Hepatocyte (in vitro differentiated cells): ENCODE results near the gene PACRG. TPM values are rescaled to one million over a fixed set of nuclear protein-coding genes. Genes with fewer than 3 reads are reported as not detected.

Experiments used
- DNase-seq: peaks from one replicate; pipeline ENCODE4 v3.0.0-alpha.2; 2016; ENCODE audit warnings: low spot score
- H2AFZ ChIP-seq: fragments of 200-600 bp; sonication (generic); 2 replicates; pipeline ENCODE4 v1.6.0; 2016; ENCODE audit warnings: antibody characterized with exemption, mild to moderate bottlenecking
- H3K27ac ChIP-seq: fragments of 200-600 bp; sonication (generic); 2 replicates; pipeline ENCODE4 v1.5.1; 2016; ENCODE audit warnings: mild to moderate bottlenecking
- H3K27me3 ChIP-seq: fragments of 200-600 bp; sonication (generic); 2 replicates; pipeline ENCODE4 v1.6.1; 2016
- H3K36me3 ChIP-seq: fragments of 200-600 bp; sonication (generic); replicated peaks from 2 replicates; pipeline ENCODE4 v1.5.1; 2016; ENCODE audit warnings: low read depth; ENCODE audit not compliant: insufficient read depth
- H3K4me1 ChIP-seq: fragments of 200-600 bp; sonication (generic); 2 replicates; pipeline ENCODE4 v1.5.1; 2016; ENCODE audit warnings: mild to moderate bottlenecking, moderate library complexity; ENCODE audit not compliant: insufficient read depth
- H3K4me2 ChIP-seq: fragments of 200-600 bp; sonication (generic); 2 replicates; pipeline ENCODE4 v1.6.0; 2016
- H3K4me3 ChIP-seq: fragments of 200-600 bp; sonication (generic); 2 replicates; pipeline ENCODE4 v1.5.1; 2016; ENCODE audit warnings: mild to moderate bottlenecking
- H3K79me2 ChIP-seq: fragments of 200-600 bp; sonication (generic); 2 replicates; pipeline ENCODE4 v1.6.0; 2017; ENCODE audit warnings: mild to moderate bottlenecking
- H3K9me2 ChIP-seq: fragments of 200-600 bp; sonication (generic); replicated peaks from 2 replicates; pipeline ENCODE4 v1.6.0; 2017; ENCODE audit warnings: mild to moderate bottlenecking; ENCODE audit not compliant: insufficient read depth
- H3K9me3 ChIP-seq: fragments of 200-600 bp; sonication (generic); 2 replicates; pipeline ENCODE4 v1.5.1; 2016; ENCODE audit warnings: low read depth, mild to moderate bottlenecking
- H4K20me1 ChIP-seq: fragments of 200-600 bp; sonication (generic); 2 replicates; pipeline ENCODE4 v1.6.0; 2016; ENCODE audit warnings: mild to moderate bottlenecking; ENCODE audit not compliant: insufficient read depth, poor library complexity, severe bottlenecking
- CTCF ChIP-seq: fragments of 200-600 bp; sonication (generic); IDR thresholded peaks from 2 replicates; pipeline ENCODE4 v1.5.1; 2016; ENCODE audit warnings: antibody characterized with exemption, mild to moderate bottlenecking; ENCODE audit not compliant: poor library complexity
- EZH2 ChIP-seq: fragments of 200-600 bp; sonication (generic); IDR thresholded peaks from 2 replicates; pipeline ENCODE4 v1.6.1; 2016; ENCODE audit warnings: antibody characterized with exemption, mild to moderate bottlenecking, borderline replicate concordance
- EZH2phosphoT487 ChIP-seq: fragments of 200-600 bp; sonication (generic); IDR thresholded peaks from one replicate; pipeline ENCODE4 v1.6.1; 2018; ENCODE audit warnings: antibody characterized with exemption, mild to moderate bottlenecking, low read depth, moderate library complexity; ENCODE audit not compliant: unreplicated experiment, severe bottlenecking
- WGBS: methylation state at CpG from one replicate; pipeline ENCODE4 v1.1.6; 2016; ENCODE audit warnings: low lambda C conversion rate; ENCODE audit errors: missing lambda C conversion rate; 5-methylcytosine and 5-hydroxymethylcytosine counted together
- polyA plus RNA-seq: library from polyadenylated mRNA; unstranded; fragments of >200 nt; fragmentation: Nextera tagmentation; extraction: Ambion mirVana; gene quantifications from 2 replicates; pipeline ENCODE4 v1.2.1, GENCODE V29; 2016
- total RNA-seq: library from RNA; depleted of rRNA; stranded (reverse); fragments of >200 nt; gene quantifications from 2 replicates; pipeline ENCODE4 v1.2.3, GENCODE V29; 2014

Gene PACRG
- total and polyA plus RNA-seq, 2 experiments from 2014 or later, result 0.91 to 2.6 TPM

GRCh38 chr6:163187606-163188005 is 459.8 kb downstream of the PACRG start:
- Histone ChIP-seq H3K4me1 (no peaks in the 10 kb centered on the region), H3K27ac (no peak overlapping the region), H3K9me3 (no peaks in the 10 kb centered on the region), H4K20me1 (no peaks in the 10 kb centered on the region), H3K79me2 (no peaks in the 10 kb centered on the region), H3K9me2 (no peaks in the 10 kb centered on the region), H3K27me3 (no peaks in the 10 kb centered on the region), H2AFZ (no peak overlapping the region), H3K36me3 (no peaks in the 10 kb centered on the region), H3K4me3 (no peak overlapping the region), H3K4me2 (no peak overlapping the region)
- TF ChIP-seq EZH2phosphoT487, result no peak
- no peak for TF ChIP-seq EZH2
- no peak for TF ChIP-seq CTCF
- WGBS, result 99% methylated on average over 11 of the region's 11 CpGs
- no peak for DNase-seq

DNA sequence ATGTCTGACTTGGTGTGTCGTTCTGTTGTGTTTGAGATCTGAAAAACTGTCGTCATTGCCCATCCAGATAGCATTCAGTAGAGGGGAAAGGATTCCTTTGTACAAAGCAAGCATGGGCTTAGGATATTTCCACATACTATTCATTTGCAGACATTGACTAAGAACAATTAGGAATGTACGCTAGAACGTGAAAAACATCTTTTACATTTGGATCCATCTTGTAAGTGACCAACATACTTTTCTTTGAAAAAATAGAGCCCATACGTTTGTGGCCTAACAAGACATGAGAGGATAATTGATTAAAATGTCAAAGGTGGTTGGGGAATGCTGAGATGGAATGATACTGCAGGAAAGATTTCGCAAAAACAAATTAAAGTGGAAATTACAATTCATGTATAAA is 461.0 kb downstream of the PACRG start:
- 86% methylated on average over 6 of the region's 6 CpGs for WGBS
- H3K9me3 ChIP-seq, result no peaks in the 10 kb centered on the region
- H3K4me1 ChIP-seq, result no peaks in the 10 kb centered on the region
- H3K27me3 ChIP-seq, result no peaks in the 10 kb centered on the region
- TF ChIP-seq EZH2phosphoT487 (no peak), CTCF (no peak), EZH2 (no peak)
- no peak overlapping the region for H3K4me3 ChIP-seq
- no peaks in the 10 kb centered on the region for H3K79me2 ChIP-seq
- no peak overlapping the region for H3K27ac ChIP-seq
- no peak for DNase-seq
- no peak overlapping the region for H2AFZ ChIP-seq
- H3K9me2 ChIP-seq, result no peaks in the 10 kb centered on the region
- H3K4me2 ChIP-seq, result no peak overlapping the region
- H4K20me1 ChIP-seq, result no peaks in the 10 kb centered on the region
- no peaks in the 10 kb centered on the region for H3K36me3 ChIP-seq

GRCh38 chr6:163189609-163190008 is 461.8 kb downstream of the PACRG start:
- Histone ChIP-seq H3K27ac (no peak overlapping the region), H2AFZ (no peak overlapping the region), H3K4me2 (no peak overlapping the region), H3K9me3 (no peaks in the 10 kb centered on the region), H3K4me1 (no peaks in the 10 kb centered on the region), H3K79me2 (no peaks in the 10 kb centered on the region), H3K36me3 (no peaks in the 10 kb centered on the region), H3K4me3 (no peak overlapping the region), H4K20me1 (no peaks in the 10 kb centered on the region), H3K27me3 (no peaks in the 10 kb centered on the region), H3K9me2 (no peaks in the 10 kb centered on the region)
- 95% methylated on average over 7 of the region's 7 CpGs for WGBS
- TF ChIP-seq EZH2 (no peak), CTCF (no peak), EZH2phosphoT487 (no peak)
- DNase-seq, result no peak

GRCh38 chr6:163190786-163191185 is 463.0 kb downstream of the PACRG start:
- Histone ChIP-seq H3K27me3 (no peaks in the 10 kb centered on the region), H3K4me2 (no peak overlapping the region), H3K9me2 (no peaks in the 10 kb centered on the region), H3K4me1 (no peaks in the 10 kb centered on the region), H4K20me1 (no peaks in the 10 kb centered on the region), H3K36me3 (no peaks in the 10 kb centered on the region), H2AFZ (no peak overlapping the region), H3K79me2 (no peaks in the 10 kb centered on the region), H3K27ac (no peak overlapping the region), H3K4me3 (no peak overlapping the region), H3K9me3 (no peaks in the 10 kb centered on the region)
- TF ChIP-seq EZH2phosphoT487 (no peak), CTCF (no peak), EZH2 (no peak)
- 86% methylated on average over 4 of the region's 4 CpGs for WGBS
- no peak for DNase-seq
